ENCODE measurements around the gene MCCD1.
"Not testable (repeated sequence)": the region's sequence is repeated elsewhere in the genome, so short reads cannot be mapped to it uniquely, and the experiment has no call there.

Gene MCCD1

DNA sequence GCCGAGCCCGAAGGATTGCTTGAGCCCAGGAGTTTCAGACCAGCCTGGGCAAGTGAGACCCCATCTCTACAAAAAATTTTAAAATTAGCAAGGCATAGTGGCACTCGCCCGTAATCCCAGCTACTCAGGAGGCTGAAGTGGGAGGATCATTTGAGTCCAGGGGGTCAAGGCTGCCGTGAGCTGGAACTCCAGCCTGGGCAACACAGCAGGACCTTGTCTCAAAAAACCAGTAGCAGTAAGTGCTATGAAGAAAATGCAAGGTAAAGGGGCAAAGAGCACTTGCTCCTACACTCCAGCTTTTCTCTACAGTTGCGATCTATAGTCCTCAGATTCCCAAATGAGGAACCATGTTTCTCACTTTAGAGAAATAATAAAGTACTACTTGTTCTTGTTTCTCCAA lies 14.9 kb downstream of the MCCD1 start:
- no peak for DNase-seq (ENCODE audit: low spot score)

DNA sequence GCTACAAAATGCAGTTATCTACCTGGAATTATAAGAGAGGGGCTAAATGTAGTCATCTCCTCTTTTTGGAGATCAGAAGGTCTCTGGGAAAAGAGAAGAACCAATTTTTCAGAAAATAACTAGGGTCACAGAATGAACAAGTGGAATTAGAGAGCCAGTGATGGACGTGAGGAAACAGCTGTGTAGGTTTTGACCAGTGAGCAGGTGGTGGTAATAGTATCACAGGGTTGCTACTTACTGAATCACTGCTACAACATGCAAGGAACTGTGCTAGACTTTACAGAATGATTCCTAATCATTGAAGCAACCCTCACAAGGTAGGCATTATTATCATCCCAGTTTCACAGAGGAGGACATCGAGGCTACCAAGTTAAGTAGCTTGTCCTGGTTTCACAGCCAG lies 15.9 kb downstream of the MCCD1 start:
- DNase-seq (ENCODE audit: low spot score): no peak

DNA sequence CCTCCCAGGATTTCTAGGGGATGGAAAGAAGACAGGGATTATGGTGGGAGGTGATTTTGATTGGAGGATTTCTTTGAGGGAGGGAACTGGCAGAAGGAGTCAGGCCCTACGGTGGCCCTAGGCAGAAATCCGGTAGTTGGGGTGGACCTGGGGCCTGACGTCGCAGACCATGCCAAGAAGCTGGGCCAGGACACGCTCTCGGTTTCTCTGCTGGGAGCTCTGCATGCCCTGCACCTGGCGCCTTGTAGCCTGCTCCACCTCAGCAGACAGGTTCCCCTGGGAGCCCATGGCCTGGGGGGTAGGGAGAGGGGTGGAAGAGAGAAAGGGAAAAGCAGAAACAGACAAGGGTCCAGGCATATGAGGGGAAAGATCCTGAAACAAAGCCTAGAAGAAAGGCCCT lies 16.5 kb downstream of the MCCD1 start:
- no peak for DNase-seq (ENCODE audit: low spot score)

DNA sequence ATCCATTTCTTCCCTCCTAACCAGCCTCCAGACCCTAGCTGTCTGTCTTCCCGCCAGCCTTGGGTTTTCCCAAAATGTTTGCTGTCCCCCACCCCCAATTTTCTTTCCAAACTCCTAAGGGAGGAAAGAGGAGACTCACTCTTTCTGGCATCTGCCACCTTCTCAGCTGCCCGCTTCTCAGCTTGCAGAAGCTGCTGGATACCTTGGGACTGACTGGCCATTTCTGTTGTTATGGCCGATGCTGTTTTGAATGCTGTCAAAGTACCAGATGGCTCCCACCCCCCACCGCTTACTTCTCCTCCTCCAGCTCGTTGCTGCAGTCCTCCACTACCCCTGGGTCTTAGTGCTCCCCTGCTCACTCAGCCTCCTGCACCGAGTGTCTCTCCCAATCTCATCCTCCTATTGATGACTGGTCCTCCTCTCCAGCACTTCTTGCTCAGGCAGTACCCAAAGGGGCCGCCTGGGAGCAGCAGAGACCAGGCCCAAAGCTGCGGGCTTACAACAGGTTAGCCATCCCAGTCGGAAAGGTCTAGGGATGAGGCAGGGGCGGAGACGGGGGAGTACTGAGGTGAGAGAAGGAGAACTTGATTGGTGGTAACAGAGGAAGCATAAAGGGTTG lies 17.7 kb downstream of the MCCD1 start, which contains the start of gene ATP6V1G2:
TSS of gene ATP6V1G2 (minus strand) at position 270 of the 619 bp plus-strand sequence. CDS start at position 221, 49 bp downstream.
- peak; percentile 92 for DNase-seq (ENCODE audit: low spot score)

DNA sequence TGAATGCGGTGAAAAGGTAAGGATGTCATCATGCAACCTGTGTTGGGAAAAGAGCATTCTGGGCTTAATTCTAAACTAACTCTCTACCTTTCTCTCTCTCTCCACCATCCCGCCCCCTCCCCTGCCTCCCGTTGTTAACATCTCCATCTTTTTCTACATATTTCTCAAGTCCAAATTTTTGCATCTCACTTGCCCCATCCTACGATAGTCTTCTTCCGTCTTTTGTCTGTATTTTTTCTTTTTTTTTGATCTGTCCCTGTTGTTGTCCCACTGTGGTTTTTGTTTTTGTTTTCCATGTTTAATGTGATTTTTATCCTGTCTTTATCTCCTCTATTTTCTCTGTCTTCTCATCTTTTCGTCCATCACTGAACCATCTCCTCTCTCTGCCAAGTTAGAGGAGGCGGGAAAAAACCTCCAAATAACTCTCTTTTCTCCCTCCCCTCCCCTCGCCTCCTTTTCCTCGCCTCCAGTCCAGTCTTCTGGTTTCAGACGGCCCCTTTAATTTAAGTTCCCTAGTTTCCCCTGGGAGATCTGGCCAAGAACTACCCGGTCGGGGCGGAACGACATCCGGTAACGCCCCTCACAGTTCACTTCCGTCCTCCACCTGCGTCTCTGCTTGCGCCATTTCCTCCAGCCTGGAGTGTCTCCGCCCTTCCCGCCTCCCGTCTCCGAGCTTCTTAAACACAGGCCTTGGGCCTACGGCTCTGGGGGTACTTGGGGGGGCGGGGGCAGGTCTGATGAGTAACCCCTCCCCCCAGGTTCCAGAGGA lies 18.4 kb downstream of the MCCD1 start, which contains the start of gene NFKBIL1:
TSS of gene NFKBIL1 (plus strand) at position 651 of the 769 bp plus-strand sequence. CDS start at position 738, 87 bp downstream.
- peak; percentile 93 for DNase-seq (ENCODE audit: low spot score)

DNA sequence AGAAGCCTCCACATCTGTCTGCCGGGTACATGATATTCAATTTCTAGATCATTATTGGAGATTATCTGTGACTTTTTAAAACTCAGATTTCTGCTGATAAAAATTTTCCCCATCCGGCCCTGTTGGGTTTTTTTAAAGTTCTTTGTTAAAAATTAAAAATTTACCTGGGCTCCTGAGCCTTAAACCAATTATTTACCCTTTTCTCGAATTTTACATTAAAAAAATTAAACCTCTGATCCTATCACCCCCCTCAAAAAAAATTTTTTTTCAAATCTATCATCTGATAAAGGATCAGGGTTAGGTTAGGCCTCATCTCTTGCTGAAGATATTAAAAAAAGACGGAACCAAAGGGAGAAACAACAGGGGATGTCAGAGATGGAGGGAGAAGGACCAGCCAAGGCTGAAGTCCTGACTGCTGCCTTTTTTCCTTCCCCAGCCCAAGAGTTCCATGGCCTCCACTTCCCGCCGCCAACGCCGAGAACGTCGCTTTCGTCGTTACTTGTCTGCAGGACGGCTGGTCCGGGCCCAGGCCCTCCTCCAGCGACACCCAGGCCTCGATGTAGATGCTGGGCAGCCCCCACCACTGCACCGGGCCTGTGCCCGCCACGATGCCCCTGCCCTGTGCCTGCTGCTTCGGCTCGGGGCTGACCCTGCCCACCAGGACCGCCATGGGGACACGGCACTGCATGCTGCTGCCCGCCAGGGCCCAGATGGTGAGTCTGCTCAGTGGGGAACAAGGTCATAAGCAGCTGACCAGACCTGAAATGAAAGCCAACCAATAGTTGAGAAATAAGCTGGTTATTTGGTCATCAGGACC lies 19.2 kb downstream of the MCCD1 start:
- no peak for DNase-seq (ENCODE audit: low spot score)

DNA sequence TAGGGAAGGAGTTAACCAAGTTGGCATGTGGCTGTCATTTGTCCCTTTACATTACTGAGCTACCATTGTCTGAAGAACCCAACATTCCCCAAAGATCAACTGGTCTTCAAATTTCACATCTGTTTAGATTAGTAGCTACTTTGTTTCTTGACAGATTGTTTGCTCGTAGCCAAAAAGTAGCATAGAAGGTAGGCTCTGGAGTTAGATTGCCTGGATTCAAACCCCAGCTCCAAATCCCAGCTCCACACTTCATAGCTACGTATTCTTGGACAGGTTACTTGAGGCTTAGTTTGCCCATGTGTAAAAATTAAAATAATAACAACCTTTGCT lies 19.7 kb downstream of the MCCD1 start:
- DNase-seq (ENCODE audit: low spot score): no peak

DNA sequence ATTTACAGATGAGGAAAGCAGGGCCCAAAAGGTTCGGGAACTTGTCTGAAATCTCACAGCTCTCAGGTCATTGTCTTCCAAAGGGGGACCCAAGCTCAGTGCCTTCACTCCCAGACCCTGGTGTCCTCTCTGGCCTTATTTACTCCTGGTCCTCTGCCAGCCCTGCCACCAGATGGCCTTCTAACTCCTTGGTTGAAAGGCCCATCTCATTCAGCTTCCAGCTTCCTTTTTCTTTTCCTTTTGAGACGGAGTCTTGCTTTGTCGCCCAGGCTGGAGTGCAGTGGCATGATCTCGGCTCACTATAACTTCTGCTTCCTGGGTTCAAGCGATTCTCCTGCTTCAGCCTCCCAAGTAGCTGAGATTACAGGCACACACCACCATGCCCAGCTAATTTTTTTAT lies 22.6 kb downstream of the MCCD1 start:
- not testable (repeated sequence) for DNase-seq (ENCODE audit: low spot score)

DNA sequence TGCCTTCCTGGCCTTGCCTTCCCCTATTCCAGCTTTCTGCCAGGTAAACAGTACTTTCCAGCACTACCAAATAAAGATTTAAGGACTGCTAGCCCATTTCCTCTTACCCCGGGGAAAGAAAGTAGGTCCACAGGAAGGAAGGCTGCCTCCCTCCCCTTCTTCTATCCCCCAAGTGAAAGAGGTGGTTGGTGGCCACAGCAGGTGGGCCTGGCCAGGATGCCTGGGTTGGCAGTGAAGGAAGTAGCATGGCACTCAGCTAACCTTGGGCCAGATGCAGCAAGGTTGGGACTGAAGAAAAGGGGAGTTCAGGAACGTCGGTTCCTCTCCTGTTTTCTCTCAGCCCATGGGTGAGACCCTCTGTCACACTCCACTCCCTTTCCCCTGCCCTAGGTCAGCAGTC lies 27.5 kb downstream of the MCCD1 start:
- DNase-seq (ENCODE audit: low spot score): no peak

DNA sequence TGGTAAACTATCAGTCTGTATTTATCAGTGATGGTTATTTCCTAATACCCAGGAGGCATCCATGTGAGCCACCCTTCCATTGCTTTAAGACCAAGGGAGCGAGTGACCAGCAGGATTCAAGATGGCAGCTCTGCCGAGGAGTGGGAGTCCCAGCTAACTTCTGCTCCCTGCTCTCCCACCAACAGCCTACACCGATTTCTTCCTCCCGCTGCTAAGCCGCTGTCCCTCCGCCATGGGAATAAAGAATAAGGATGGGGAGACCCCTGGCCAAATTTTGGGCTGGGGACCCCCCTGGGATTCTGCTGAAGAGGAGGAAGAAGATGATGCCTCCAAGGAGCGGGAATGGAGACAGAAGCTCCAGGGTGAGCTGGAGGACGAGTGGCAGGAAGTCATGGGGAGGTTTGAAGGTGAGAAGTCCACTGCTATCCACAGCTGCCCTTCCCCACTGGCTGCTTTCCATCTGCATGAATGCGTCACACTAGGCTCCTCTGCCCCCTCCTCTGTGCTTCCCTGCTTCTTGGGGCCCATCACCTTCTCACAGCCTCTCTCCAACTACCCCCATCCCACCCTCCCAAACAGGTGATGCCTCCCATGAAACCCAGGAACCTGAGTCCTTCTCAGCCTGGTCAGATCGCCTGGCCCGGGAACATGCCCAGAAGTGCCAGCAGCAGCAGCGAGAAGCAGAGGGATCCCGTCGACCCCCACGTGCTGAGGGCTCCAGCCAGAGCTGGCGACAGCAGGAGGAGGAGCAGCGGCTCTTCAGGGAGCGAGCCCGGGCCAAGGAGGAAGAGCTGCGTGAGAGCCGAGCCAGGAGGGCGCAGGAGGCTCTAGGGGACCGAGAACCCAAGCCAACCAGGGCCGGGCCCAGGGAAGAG lies 28.9 kb downstream of the MCCD1 start:
- DNase-seq (ENCODE audit: low spot score): no peak

DNA sequence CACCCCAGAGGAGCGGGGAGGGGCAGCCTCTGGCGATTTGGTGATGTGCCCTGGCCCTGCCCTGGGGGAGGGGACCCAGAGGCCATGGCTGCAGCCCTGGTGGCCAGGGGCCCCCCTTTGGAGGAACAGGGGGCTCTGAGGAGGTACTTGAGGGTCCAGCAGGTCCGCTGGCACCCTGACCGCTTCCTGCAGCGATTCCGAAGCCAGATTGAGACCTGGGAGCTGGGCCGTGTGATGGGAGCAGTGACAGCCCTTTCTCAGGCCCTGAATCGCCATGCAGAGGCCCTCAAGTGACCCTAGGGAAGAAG lies 29.5 kb downstream of the MCCD1 start:
- no peak for DNase-seq (ENCODE audit: low spot score)

DNA sequence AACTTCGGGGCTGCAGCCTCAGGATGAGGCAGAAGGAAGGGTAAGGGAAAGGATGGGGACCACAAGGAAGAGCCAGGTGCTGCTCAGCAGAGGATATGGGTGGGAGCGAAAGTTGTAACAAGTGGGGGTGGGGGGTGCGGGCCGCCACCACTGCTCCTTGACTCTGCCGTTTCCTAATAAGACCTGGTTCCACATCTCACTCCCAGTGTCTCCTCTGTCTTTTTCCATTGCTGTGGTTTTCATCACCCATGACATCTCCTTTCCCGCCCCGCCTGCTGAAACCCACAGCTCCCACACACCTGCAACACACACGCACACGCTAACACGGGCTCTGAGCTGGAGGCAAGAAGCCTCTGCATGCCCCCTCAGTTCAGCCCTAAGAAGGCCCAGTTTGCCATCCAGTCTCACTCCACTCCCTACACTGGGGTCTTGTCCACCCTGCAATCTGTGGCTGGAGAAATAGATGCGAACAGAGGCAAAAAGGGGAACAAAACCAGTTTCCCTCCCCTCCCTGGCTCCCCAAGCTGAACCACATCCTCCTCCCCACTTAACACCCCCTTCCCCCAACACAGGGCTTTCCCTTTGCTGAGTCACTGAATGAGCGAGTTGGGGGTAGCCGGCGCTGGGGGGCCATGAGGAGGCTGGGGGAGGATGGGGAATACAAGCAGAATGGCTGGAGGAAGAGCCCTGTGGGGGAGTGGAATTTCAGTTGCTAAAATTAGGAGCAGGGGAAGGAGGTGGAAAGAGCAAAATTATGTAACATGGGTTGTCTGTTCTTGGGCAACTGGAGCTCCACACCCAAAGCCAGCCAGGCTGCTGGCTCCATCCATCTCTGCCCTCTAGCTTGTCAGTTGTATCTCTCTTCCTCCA lies 30.1 kb downstream of the MCCD1 start:
- DNase-seq (ENCODE audit: low spot score): no peak

DNA sequence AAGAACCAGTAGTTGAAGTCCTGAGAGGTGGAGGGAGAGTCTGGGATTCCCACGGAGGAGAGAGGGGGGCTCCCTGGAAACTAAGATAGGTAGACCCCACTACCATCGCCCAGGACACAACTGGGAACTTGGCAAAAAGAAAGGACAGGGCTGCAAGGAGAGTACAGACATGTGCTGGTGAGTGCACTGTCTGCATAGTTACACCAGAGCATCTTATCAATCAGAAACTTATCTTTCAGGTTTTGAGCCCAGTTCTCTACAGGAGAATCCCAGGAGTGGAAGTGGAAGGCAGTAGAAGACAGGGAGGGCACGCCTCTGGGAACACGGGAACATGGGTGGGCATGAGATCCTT lies 30.8 kb downstream of the MCCD1 start:
- no peak for DNase-seq (ENCODE audit: low spot score)

DNA sequence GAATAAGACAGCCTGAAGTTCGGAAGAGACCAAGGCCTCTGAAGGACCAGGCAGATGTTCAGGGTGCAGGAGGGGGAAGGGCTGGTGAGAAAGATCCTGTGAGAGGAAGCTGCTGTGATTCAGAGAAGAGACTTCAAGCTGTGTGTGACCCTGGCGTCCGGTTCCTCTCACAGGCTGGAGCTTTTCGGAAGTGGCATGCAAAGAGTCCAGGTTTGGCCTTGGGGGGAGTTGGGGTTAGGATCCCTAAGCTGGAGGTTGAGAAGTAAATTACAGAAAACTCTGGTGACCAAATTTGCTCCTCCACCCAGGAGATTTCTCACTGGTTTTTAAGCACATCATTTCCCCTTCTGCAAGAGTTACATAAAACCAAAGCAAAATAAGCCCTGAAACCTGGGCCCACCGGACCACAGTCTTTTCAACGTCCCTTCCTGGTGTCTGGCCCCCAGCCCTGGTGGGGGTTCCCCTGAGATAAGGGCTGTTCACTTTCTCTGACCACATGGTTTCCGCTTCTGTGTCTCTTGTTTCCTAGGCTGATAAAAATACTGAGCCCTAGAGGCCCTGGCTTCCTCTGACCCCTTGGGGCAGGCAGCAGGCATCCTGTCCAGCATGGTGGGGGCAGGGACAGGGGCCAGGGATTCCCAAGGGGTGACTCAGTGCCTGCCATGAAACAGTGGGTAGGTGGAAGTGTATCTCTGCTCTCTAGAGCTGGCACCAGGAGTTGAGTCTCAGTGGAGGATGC lies 31.4 kb downstream of the MCCD1 start:
- peak; percentile 40 for DNase-seq (ENCODE audit: low spot score)

DNA sequence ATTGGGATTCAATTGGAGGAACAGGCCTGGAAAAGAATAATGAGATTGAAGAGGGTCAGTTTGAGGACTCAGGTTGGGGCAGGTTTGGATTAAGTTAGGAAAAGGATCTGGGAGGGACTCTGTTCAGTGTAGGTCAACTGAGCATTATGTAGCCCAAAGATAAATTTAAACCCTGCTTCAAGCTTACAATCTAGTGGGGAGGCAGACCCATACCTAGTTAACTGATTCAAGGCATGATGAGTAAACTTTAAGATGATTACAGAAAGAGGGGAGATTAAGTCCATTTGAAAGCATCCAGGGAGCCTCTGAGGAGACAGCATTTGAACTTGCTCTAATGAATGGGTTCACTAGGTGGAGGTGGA lies 31.9 kb downstream of the MCCD1 start:
- DNase-seq (ENCODE audit: low spot score): no peak

DNA sequence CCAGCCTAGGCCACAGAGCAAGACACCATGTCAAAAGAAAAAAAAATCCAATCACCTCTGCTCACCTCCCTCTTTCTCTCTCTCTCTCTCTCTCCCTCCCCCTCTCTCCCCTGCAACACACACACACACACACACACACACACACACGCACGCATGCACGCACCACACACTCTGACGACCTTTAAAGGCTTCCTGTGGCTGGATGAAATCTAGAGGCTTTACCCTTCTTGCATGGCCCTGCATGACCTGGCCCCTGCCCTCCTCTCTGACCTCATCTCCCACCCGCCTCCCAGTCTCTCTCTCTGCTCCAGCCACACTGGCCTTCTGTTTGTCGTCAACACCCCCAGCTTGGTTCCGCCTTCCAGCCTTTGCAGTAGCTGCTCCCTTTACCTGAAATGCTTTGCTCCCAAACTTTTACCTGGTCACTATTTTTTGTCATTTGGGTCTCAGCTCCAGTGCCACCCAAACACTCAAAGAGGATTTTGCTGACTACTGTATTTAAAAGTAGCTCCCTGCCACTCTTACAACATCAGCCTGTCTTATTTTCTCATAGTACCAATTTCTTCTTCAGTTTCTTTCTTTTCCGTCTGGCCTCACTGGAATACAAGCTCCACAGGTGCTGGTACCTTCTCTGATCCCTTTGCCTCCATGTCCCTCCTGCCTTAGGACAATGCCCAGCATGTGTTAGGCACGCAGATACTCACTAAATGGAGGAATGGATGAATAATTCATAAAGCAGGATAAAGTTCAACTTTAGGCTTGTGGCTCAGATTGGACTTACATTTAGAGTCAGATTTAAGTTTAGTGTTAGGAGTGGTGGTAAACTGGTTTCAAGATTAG lies 39.0 kb downstream of the MCCD1 start:
- DNase-seq (ENCODE audit: low spot score): no peak

DNA sequence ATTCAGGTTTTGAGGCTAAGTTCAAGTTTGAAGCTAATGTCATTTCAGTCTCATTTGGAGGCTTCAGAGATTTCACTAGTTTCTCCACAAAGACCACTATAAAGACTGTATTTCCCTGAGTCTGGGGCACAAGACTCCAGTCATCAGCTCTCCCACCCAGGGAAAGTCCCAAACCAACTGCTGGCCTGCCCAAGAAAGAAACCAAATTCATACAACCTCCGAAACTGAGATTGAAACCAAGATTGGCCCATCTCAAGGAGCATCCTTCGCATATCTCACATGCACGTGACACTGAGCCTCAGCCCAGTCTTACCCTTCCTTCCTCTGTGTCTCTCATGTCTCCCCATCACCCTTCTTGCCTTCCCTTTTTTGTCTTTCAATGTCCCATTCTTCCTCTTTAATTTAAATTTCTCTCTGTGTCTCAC lies 39.8 kb downstream of the MCCD1 start:
- no peak for DNase-seq (ENCODE audit: low spot score)

DNA sequence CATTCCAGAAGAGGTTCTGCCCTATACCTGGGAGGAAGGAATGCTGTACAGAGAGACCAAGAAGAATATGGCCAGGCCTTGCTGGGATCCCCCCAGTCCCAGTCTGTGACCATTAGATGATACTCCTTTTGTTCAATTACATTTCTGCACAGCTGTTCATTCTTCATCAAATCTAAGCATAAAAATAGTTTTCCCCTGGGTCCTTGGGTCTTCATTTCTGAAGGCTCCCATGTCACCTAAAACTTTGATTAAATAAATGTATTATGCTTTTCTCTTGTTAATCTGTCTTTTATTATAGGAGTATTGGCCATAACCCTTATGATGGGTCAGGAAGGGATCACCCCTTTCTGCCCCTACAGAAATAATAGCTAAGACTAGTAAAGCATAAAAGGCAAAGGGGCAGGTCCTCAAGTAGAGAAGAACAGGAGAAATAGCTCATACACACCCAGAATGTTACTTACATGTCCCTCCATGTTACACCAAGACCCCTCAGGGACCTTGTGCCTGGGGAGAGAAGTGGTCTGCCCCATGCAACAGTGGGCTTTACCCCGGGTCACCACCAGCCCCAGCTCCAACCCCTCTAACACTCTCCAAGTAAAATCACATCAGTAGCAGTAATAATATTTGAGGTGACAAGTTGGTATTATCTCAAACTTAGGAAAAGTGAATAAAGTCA lies 41.2 kb downstream of the MCCD1 start:
- DNase-seq (ENCODE audit: low spot score): no peak
